Measurements from ENCODE around the gene FNDC7.
"Not testable (repeated sequence)": the region's sequence is repeated elsewhere in the genome, so short reads cannot be mapped to it uniquely, and the experiment has no call there.

Gene FNDC7

GRCh38 chr1:108691128-108691941 lies 21.4 kb upstream of the FNDC7 start:
- Mint-ChIP-seq H3K4me1 (peaks cover 42% of the 10 kb centered on the region), H3K27me3 (no peaks in the 10 kb centered on the region), H3K27ac (peak overlapping the region; percentile 100), H3K36me3 (peaks cover 14% of the 10 kb centered on the region), H3K4me3 (peak overlapping the region; percentile 98), H3K9me3 (no peaks in the 10 kb centered on the region)
- ATAC-seq: no peak

- Mint-ChIP-seq H3K4me1 (peaks cover 42% of the 10 kb centered on the region), H3K27ac (peak within 1 kb of the TSS; percentile 100)
- ATAC-seq: peak; percentile 98
These were observed 20.6 kb upstream of the FNDC7 start, which contains the start of gene PRPF38B for GRCh38 chr1:108691942-108692723. TSS of gene PRPF38B (plus strand) at chr1:108692310. CDS start at chr1:108692592, 282 bp downstream.

DNA sequence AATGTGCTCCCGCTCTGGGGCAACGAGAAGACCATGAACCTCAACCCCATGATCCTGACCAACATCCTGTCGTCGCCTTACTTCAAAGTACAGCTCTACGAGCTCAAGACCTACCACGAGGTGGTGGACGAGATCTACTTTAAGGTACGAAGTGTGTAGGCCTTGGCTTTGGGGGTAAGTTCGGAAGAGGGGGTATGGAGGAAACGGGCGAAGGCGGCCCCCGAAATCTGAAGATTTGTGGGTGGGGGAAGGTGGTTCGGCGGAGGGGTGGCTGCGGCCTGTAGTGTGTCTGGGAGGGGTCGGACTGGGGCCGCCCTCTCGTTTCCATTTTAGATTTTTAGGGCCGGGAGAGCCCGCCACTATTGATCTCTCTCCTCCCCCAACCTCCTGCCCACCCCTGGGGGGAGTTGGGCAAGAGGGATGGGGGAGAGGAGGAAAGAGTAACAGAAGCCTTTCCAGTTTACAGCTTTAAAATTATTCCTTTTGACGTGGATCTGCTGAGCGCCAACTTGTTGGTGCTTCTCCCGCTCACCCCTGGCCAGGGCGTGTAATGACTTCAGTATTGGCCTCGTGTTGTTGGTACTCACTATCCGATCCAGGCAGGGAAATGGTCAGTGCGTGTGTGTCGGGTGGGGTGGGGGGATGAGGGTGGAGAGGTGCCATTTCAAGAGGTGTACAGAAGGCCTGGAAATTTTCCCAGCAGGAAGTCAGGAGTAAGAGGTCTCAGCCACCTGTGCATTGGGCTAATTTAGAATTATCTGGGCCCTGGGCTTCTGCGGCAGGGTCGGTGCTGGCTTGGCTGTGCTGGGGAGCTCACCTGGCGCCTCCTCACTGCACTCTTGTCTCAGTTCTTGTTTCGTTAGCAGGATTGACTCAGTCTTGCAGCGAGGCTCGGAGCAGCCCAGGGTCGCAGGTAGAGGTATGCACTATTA lies 19.7 kb upstream of the FNDC7 start:
- Mint-ChIP-seq H3K27ac (peak overlapping the region; percentile 100), H3K4me1 (peaks cover 42% of the 10 kb centered on the region), H3K9me3 (no peaks in the 10 kb centered on the region), H3K4me3 (peak overlapping the region; percentile 98), H3K27me3 (no peaks in the 10 kb centered on the region), H3K36me3 (peaks cover 22% of the 10 kb centered on the region)
- ATAC-seq: peak; percentile 77

More at GRCh38 chr1:108691942-108692723, 20.6 kb upstream of the FNDC7 start, which contains the start of gene PRPF38B:
- Mint-ChIP-seq H3K4me3 (peak within 1 kb of the TSS; percentile 98), H3K36me3 (peaks cover 14% of the 10 kb centered on the region), H3K9me3 (no peaks in the 10 kb centered on the region), H3K27me3 (no peaks in the 10 kb centered on the region)

- no peaks in the 10 kb centered on the region for H3K27me3 Mint-ChIP-seq
- peak overlapping the region; percentile 64 for H3K27ac Mint-ChIP-seq
- H3K36me3 Mint-ChIP-seq: peaks cover 47% of the 10 kb centered on the region
- ATAC-seq: no peak
- H3K9me3 Mint-ChIP-seq: peaks cover 4% of the 10 kb centered on the region
- peaks cover 49% of the 10 kb centered on the region for H3K4me1 Mint-ChIP-seq
- H3K4me3 Mint-ChIP-seq: no peak overlapping the region
These were observed 17.2 kb upstream of the FNDC7 start for GRCh38 chr1:108695535-108695934.

- Mint-ChIP-seq H3K36me3 (peaks cover 49% of the 10 kb centered on the region), H3K4me3 (no peak overlapping the region)
These were observed 13.1 kb upstream of the FNDC7 start for GRCh38 chr1:108699375-108700332.

GRCh38 chr1:108701176-108701849 lies 11.4 kb upstream of the FNDC7 start:
- Mint-ChIP-seq H3K27ac (no peak overlapping the region), H3K4me3 (no peak overlapping the region), H3K36me3 (peaks cover 42% of the 10 kb centered on the region), H3K4me1 (peaks cover 10% of the 10 kb centered on the region), H3K9me3 (peaks cover 4% of the 10 kb centered on the region), H3K27me3 (no peaks in the 10 kb centered on the region)
- ATAC-seq: no peak

More at GRCh38 chr1:108699375-108700332, 13.1 kb upstream of the FNDC7 start:
- Mint-ChIP-seq H3K27ac (no peak overlapping the region), H3K4me1 (peaks cover 17% of the 10 kb centered on the region), H3K9me3 (peaks cover 4% of the 10 kb centered on the region), H3K27me3 (no peaks in the 10 kb centered on the region)
- no peak for ATAC-seq

GRCh38 chr1:108702109-108702508 lies 10.6 kb upstream of the FNDC7 start:
- H3K9me3 Mint-ChIP-seq, ATAC-seq, H3K4me3 Mint-ChIP-seq, H3K27me3 Mint-ChIP-seq, H3K27ac Mint-ChIP-seq: not testable (repeated sequence)
- H3K4me1 Mint-ChIP-seq: peaks cover 10% of the 10 kb centered on the region
- H3K36me3 Mint-ChIP-seq: peaks cover 42% of the 10 kb centered on the region

- H3K27me3 Mint-ChIP-seq: peaks cover 7% of the 10 kb centered on the region
- H3K27ac Mint-ChIP-seq: no peak overlapping the region
- peaks cover 4% of the 10 kb centered on the region for H3K9me3 Mint-ChIP-seq
- H3K4me1 Mint-ChIP-seq: peaks cover 9% of the 10 kb centered on the region
- no peak overlapping the region for H3K4me3 Mint-ChIP-seq
- H3K36me3 Mint-ChIP-seq: peaks cover 24% of the 10 kb centered on the region
- ATAC-seq: peak; percentile 54
These were observed 8.8 kb upstream of the FNDC7 start for GRCh38 chr1:108703939-108704338.

GRCh38 chr1:108704496-108704895 lies 8.2 kb upstream of the FNDC7 start:
- Mint-ChIP-seq H3K36me3 (peaks cover 19% of the 10 kb centered on the region), H3K27me3 (peaks cover 9% of the 10 kb centered on the region), H3K4me3 (no peak overlapping the region), H3K4me1 (peaks cover 3% of the 10 kb centered on the region), H3K9me3 (peaks cover under 1% of the 10 kb centered on the region), H3K27ac (no peak overlapping the region)
- no peak for ATAC-seq

DNA sequence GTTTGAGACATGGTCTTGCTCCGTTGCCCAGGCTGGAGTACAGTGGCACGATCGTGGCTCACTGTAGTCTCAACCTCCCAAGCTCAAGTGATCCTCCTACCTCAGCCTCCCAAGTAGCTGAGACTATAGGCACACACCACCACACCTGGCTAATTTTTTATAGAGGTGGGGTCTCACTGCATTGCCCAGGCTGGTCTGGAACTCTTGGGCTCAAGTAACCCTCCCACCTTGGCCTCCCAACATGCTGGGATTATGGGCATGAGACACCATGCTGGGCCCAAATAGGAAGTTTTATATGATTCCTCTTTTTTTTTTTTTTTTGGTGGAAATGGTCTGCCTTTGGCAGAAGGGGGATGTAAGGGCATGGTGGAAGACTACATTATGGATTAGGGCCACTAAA lies 6.1 kb upstream of the FNDC7 start:
- H3K4me1 Mint-ChIP-seq: no peaks in the 10 kb centered on the region

DNA sequence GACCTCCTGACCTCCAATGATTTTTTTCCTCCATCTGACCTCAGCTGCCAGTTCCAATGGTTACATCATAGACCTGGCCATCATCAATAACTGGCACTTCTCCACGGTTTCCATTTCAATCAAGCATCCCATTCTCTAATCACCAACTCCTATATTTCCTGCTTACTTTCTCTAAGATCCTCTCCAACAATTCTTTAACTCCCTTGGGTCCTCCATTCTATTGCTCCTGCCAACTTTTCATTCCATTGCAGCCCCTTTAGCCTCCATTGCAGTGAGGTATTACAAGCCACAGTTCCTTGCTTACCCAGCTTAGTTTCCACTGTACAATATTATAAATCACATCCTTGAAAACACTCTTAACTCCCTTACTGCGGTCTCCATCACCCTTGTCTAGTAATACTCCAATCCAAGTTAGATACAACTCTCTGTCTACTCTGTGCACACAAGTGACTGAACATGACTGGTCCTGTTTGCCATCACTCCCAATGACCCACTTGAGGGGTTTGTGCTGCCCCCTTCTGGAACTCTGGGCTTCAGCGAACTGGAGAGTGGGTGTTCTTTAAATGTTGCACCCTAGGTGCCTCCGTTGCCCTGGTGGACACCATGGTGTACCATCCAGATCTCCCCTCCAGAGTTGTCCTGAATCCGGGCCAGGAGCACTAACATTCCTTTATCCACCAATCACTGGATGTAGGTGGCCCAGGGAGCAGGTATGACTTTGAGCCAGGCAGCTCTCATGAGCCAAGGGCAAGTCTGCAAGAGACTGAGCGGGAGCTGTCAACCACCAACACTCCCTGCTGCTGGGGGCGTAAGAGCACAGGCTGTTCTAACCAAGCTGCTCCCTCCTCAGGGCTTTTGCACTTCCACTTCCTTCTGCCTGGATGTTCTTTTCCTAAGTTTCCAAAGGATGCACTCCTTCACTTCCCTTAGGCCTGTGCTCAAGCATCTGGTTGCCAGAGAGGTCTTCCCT lies 3.7 kb upstream of the FNDC7 start:
- Mint-ChIP-seq H3K36me3 (no peaks in the 10 kb centered on the region), H3K9me3 (no peaks in the 10 kb centered on the region), H3K27ac (no peak overlapping the region), H3K27me3 (peaks cover 9% of the 10 kb centered on the region), H3K4me1 (no peaks in the 10 kb centered on the region), H3K4me3 (no peak overlapping the region)
- no peak for ATAC-seq

More for the DNA sequence above, 6.1 kb upstream of the FNDC7 start:
- Mint-ChIP-seq H3K27ac (no peak overlapping the region), H3K4me3 (no peak overlapping the region), H3K36me3 (peaks cover 8% of the 10 kb centered on the region), H3K9me3 (no peaks in the 10 kb centered on the region), H3K27me3 (peaks cover 9% of the 10 kb centered on the region)
- ATAC-seq: no peak

DNA sequence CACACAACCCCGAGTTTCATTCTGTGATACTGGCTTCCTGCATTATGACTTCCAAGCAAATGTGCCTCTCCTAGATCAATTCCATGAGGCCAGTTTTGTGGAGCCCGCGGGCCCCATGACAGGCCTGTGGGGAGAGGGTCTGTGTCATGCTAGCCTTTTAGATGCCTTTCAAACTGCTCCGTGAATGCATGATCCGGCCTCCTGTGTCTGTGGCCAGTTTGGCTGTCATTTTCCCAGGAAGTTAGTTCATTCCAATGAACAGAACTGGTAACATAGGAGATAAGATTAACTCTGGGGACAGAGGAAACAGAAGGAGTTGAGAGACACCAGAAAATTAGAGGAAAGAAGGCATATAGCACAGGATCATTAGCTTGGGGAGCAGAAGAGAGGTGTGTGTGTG lies 3.2 kb downstream of the FNDC7 start:
- H3K27ac Mint-ChIP-seq: no peak overlapping the region
- H3K27me3 Mint-ChIP-seq: peaks cover 15% of the 10 kb centered on the region
- ATAC-seq: no peak
- no peaks in the 10 kb centered on the region for H3K9me3 Mint-ChIP-seq
- H3K36me3 Mint-ChIP-seq: no peaks in the 10 kb centered on the region
- no peaks in the 10 kb centered on the region for H3K4me1 Mint-ChIP-seq
- H3K4me3 Mint-ChIP-seq: no peak overlapping the region
